ENCODE measurements around the gene WASHC4.

DNA sequence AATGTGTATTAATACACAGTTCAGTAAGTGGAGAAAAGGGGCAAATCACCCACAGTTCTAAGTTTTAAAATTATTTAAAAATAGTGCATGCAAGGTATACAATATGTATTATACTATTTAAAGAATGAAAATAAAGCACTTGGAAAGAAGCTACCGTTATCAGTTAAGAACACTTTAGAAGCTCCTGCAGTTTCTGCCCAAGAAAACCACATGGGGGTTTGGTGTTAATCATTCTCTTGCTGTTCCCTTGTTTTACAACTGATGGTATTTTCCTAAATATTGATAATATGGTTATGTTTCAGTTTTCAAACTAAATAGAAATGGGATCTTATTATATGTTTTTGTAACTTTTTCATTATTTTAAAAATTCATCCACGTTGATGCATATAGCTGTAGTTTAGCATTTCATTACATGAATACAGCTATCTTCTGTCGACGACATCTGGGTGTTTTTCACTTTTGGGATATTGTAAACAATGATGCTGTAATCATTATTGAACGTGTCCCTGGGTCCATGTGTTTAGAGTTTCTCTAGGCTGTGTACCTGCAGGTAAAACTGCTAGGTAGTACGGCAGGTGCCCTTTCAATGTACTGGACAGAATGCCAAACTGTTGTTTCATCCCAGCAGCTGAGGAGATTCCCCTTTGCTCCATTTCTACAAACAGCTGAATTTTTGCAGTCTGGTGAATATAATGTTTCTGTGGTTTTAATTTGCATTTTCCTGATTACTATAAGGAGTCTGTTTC, 64.3 kb downstream of the WASHC4 start:
- TF ChIP-seq, protein P1, sequence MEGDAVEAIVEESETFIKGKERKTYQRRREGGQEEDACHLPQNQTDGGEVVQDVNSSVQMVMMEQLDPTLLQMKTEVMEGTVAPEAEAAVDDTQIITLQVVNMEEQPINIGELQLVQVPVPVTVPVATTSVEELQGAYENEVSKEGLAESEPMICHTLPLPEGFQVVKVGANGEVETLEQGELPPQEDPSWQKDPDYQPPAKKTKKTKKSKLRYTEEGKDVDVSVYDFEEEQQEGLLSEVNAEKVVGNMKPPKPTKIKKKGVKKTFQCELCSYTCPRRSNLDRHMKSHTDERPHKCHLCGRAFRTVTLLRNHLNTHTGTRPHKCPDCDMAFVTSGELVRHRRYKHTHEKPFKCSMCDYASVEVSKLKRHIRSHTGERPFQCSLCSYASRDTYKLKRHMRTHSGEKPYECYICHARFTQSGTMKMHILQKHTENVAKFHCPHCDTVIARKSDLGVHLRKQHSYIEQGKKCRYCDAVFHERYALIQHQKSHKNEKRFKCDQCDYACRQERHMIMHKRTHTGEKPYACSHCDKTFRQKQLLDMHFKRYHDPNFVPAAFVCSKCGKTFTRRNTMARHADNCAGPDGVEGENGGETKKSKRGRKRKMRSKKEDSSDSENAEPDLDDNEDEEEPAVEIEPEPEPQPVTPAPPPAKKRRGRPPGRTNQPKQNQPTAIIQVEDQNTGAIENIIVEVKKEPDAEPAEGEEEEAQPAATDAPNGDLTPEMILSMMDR (conservative IDR thresholded peaks at IDR 0.05; ENCODE audit: low read depth in 2 of 2) = no peak
- no peak for TF ChIP-seq EZH2phosphoT487 (IDR thresholded peaks at IDR 0.05; ENCODE audit: unreplicated experiment)
- TF ChIP-seq, protein P2, sequence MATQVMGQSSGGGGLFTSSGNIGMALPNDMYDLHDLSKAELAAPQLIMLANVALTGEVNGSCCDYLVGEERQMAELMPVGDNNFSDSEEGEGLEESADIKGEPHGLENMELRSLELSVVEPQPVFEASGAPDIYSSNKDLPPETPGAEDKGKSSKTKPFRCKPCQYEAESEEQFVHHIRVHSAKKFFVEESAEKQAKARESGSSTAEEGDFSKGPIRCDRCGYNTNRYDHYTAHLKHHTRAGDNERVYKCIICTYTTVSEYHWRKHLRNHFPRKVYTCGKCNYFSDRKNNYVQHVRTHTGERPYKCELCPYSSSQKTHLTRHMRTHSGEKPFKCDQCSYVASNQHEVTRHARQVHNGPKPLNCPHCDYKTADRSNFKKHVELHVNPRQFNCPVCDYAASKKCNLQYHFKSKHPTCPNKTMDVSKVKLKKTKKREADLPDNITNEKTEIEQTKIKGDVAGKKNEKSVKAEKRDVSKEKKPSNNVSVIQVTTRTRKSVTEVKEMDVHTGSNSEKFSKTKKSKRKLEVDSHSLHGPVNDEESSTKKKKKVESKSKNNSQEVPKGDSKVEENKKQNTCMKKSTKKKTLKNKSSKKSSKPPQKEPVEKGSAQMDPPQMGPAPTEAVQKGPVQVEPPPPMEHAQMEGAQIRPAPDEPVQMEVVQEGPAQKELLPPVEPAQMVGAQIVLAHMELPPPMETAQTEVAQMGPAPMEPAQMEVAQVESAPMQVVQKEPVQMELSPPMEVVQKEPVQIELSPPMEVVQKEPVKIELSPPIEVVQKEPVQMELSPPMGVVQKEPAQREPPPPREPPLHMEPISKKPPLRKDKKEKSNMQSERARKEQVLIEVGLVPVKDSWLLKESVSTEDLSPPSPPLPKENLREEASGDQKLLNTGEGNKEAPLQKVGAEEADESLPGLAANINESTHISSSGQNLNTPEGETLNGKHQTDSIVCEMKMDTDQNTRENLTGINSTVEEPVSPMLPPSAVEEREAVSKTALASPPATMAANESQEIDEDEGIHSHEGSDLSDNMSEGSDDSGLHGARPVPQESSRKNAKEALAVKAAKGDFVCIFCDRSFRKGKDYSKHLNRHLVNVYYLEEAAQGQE (IDR thresholded peaks at IDR 0.05; ENCODE audit: unreplicated experiment) = no peak
- TF ChIP-seq JUNB (IDR thresholded peaks at IDR 0.05; ENCODE audit: unreplicated experiment) = no peak
- TF ChIP-seq POLR2AphosphoS5 (IDR thresholded peaks at IDR 0.05; ENCODE audit: low read depth) = no peak

Data from GM23338 (cell line).